ENCODE measurements around the gene DPYSL5. TPM values are rescaled to one million over a fixed set of nuclear protein-coding genes. Genes with fewer than 3 reads are reported as not detected.

The DPYSL5 gene
- total and polyA plus RNA-seq, 2 donors (not counting 1 experiment from before 2014, with no cell fraction given), result not detected

DNA sequence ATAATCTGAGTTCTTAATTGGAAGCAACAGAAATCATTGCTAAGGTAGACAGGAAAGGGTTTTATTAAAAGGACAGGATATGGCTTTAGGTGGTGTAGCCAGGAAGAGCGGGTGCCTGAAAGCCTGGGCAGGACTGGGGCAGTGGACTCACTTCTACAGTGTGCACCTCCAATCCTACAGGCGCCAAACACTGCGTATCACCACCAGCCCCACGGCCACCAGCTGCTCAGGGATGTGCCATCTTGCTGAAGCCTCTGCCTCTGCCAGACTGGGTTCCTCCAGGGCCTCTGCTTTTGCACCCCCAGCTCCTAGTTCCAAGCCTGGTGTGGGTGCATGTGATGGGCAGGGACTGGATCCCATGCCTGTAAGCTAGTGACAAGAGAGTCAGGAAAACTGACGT lies 29.7 kb upstream of the DPYSL5 start:
- no peak for TF ChIP-seq EZH2 (IDR thresholded peaks at IDR 0.05; ENCODE audit: low read length, missing control alignments)
- TF ChIP-seq, protein P1, sequence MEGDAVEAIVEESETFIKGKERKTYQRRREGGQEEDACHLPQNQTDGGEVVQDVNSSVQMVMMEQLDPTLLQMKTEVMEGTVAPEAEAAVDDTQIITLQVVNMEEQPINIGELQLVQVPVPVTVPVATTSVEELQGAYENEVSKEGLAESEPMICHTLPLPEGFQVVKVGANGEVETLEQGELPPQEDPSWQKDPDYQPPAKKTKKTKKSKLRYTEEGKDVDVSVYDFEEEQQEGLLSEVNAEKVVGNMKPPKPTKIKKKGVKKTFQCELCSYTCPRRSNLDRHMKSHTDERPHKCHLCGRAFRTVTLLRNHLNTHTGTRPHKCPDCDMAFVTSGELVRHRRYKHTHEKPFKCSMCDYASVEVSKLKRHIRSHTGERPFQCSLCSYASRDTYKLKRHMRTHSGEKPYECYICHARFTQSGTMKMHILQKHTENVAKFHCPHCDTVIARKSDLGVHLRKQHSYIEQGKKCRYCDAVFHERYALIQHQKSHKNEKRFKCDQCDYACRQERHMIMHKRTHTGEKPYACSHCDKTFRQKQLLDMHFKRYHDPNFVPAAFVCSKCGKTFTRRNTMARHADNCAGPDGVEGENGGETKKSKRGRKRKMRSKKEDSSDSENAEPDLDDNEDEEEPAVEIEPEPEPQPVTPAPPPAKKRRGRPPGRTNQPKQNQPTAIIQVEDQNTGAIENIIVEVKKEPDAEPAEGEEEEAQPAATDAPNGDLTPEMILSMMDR (conservative IDR thresholded peaks at IDR 0.05 in 1 of 2, IDR thresholded peaks at IDR 0.05 in 1 of 2; ENCODE audit: low read depth in 1 of 2, low read length in 2 of 2), result no peak

DNA sequence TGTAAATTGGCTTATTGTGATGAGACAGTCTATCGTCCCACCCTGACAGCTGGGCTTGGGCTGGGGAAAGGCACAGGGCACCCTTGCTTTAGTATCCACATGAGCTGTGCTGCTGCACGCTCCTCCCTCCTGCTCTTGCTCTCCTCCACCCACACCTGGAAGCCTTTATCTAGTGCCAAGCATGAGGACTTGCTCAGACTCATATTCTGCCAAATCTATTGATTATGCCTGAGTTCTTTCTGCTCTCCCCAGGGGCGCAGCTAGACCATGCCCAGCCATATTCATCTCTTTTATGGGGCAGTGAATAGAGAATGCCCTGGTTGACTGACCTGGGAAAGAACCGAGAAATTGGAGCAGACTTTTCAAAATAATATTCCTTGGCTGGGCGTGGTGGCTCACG lies 29.0 kb upstream of the DPYSL5 start:
- no peak overlapping the region for H3K4me3 ChIP-seq (replicated peaks in 1 of 4; ENCODE audit: control extremely low read depth in 1 of 4, insufficient read depth in 1 of 4, low read depth in 3 of 4, low read length in 4 of 4)
- no peak overlapping the region for H2AFZ ChIP-seq (ENCODE audit: low read length)
- no peak overlapping the region for H3K4me2 ChIP-seq (ENCODE audit: extremely low read depth, insufficient read depth, low read length)
- H4K20me1 ChIP-seq (ENCODE audit: control insufficient read depth, extremely low read depth, insufficient read depth, low read length), result no peaks in the 10 kb centered on the region
- no peak overlapping the region for H3K9ac ChIP-seq (ENCODE audit: insufficient read depth, low read length)
- H3K36me3 ChIP-seq (ENCODE audit: control insufficient read depth, insufficient read depth, low read length), result no peaks in the 10 kb centered on the region
- TF ChIP-seq, protein P1 (conservative IDR thresholded peaks at IDR 0.05 in 1 of 2, IDR thresholded peaks at IDR 0.05 in 1 of 2; ENCODE audit: low read depth in 1 of 2, low read length in 2 of 2), result no peak
- H3K27ac ChIP-seq (ENCODE audit: insufficient read depth, low read length), result no peak overlapping the region
- no peak for DNase-seq (ENCODE audit: low read depth in 2 of 2)
- H3K79me2 ChIP-seq (ENCODE audit: control insufficient read depth, insufficient read depth, low read length), result no peaks in the 10 kb centered on the region
- peaks cover 4% of the 10 kb centered on the region for H3K27me3 ChIP-seq (ENCODE audit: control insufficient read depth, insufficient read depth, low read length)
- no peaks in the 10 kb centered on the region for H3K4me1 ChIP-seq (ENCODE audit: control insufficient read depth, extremely low read depth, insufficient read depth, low read length)
- H3K9me3 ChIP-seq (ENCODE audit: control insufficient read depth, insufficient read depth, low read depth, low read length), result no peaks in the 10 kb centered on the region

More for the DNA sequence above, 29.7 kb upstream of the DPYSL5 start:
- Histone ChIP-seq H3K27ac (ENCODE audit: insufficient read depth, low read length) (no peak overlapping the region), H3K4me2 (ENCODE audit: extremely low read depth, insufficient read depth, low read length) (no peak overlapping the region), H3K9ac (ENCODE audit: insufficient read depth, low read length) (no peak overlapping the region), H4K20me1 (ENCODE audit: control insufficient read depth, extremely low read depth, insufficient read depth, low read length) (no peaks in the 10 kb centered on the region), H3K79me2 (ENCODE audit: control insufficient read depth, insufficient read depth, low read length) (no peaks in the 10 kb centered on the region), H3K9me3 (ENCODE audit: control insufficient read depth, insufficient read depth, low read depth, low read length) (no peaks in the 10 kb centered on the region), H3K4me1 (ENCODE audit: control insufficient read depth, extremely low read depth, insufficient read depth, low read length) (no peaks in the 10 kb centered on the region), H3K36me3 (ENCODE audit: control insufficient read depth, insufficient read depth, low read length) (no peaks in the 10 kb centered on the region), H3K4me3 (replicated peaks in 1 of 4; ENCODE audit: control extremely low read depth in 1 of 4, insufficient read depth in 1 of 4, low read depth in 3 of 4, low read length in 4 of 4) (no peak overlapping the region), H3K27me3 (ENCODE audit: control insufficient read depth, insufficient read depth, low read length) (peaks cover 4% of the 10 kb centered on the region), H2AFZ (ENCODE audit: low read length) (no peak overlapping the region)
- DNase-seq (ENCODE audit: low read depth in 2 of 2), result no peak

DNA sequence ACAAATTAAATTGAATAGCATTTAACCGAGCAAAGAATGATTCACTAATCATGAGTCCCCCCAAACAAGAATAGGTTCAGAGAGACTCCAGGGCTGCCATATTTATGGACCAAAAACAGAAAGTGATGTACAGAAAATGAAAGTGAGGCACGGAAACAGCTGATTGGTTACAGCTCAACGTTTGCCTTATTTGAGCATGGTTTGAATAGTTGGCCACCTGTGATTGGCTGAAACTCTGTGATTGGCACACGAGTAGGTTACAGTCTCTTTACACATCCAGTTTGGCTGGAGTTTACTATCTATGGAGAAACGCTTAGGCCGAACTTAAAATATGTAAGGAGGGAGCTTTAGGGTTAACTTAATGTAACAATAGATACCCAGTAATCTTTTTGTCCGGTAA lies 27.0 kb upstream of the DPYSL5 start:
- no peaks in the 10 kb centered on the region for H3K79me2 ChIP-seq (ENCODE audit: control insufficient read depth, insufficient read depth, low read length)
- no peaks in the 10 kb centered on the region for H4K20me1 ChIP-seq (ENCODE audit: control insufficient read depth, extremely low read depth, insufficient read depth, low read length)
- H3K27me3 ChIP-seq (ENCODE audit: control insufficient read depth, insufficient read depth, low read length), result peaks cover 4% of the 10 kb centered on the region
- H3K9me3 ChIP-seq (ENCODE audit: control insufficient read depth, insufficient read depth, low read depth, low read length), result no peaks in the 10 kb centered on the region
- no peak for DNase-seq (ENCODE audit: low read depth in 2 of 2)
- TF ChIP-seq, protein P1 (conservative IDR thresholded peaks at IDR 0.05 in 1 of 2, IDR thresholded peaks at IDR 0.05 in 1 of 2; ENCODE audit: low read depth in 1 of 2, low read length in 2 of 2), result no peak
- no peak overlapping the region for H3K4me2 ChIP-seq (ENCODE audit: extremely low read depth, insufficient read depth, low read length)
- H3K27ac ChIP-seq (ENCODE audit: insufficient read depth, low read length), result no peak overlapping the region
- H3K4me3 ChIP-seq (replicated peaks in 1 of 4; ENCODE audit: control extremely low read depth in 1 of 4, insufficient read depth in 1 of 4, low read depth in 3 of 4, low read length in 4 of 4), result no peak overlapping the region
- no peaks in the 10 kb centered on the region for H3K4me1 ChIP-seq (ENCODE audit: control insufficient read depth, extremely low read depth, insufficient read depth, low read length)
- H2AFZ ChIP-seq (ENCODE audit: low read length), result no peak overlapping the region
- H3K9ac ChIP-seq (ENCODE audit: insufficient read depth, low read length), result no peak overlapping the region
- H3K36me3 ChIP-seq (ENCODE audit: control insufficient read depth, insufficient read depth, low read length), result no peaks in the 10 kb centered on the region
